Posterior cingulate gyrus (tissue), 11 donors: Measurements from ENCODE around the gene COPS4.
A peak's percentile ranks its signal among the peaks of the same experiment; 100 is the strongest.
"Not testable (repeated sequence)": the region's sequence is repeated elsewhere in the genome, so short reads cannot be mapped to it uniquely, and the experiment has no call there.

Experiments
- DNase-seq, 10 donors: peaks; one replicate each; pipeline versions ENCODE4 v3.0.0 to v3.0.0-alpha.2; 2020 to 2021; ENCODE audit warnings: mixed read lengths in 3 of 10
- intact Hi-C: fragments of 100-400 bp; cut with DNase I; formaldehyde crosslinking; loops from one replicate; pipeline ENCODE4 v1.15.1; 2023

The COPS4 gene

GRCh38 chr4:83019794-83020494, 15.0 kb upstream of the COPS4 start:
- intact Hi-C loops = loop anchor here (10.0 kb wide), 1 partner anchor 555 kb away; no protein-coding TSS in a partner anchor
- DNase-seq = no peak

- DNase-seq = no peak
- intact Hi-C loops = no loop called here
Measured at GRCh38 chr4:83022724-83023450, 12.1 kb upstream of the COPS4 start.

GRCh38 chr4:83023599-83023998, 11.4 kb upstream of the COPS4 start:
- DNase-seq, intact Hi-C loops: not testable (repeated sequence)

GRCh38 chr4:83024233-83024632, 10.8 kb upstream of the COPS4 start:
- no peak for DNase-seq
- intact Hi-C loops = no loop called here

GRCh38 chr4:83025563-83025962, 9.4 kb upstream of the COPS4 start:
- intact Hi-C loops = no loop called here

GRCh38 chr4:83028976-83029375, 6.0 kb upstream of the COPS4 start:
- intact Hi-C loops = no loop called here
- no peak for DNase-seq

More at GRCh38 chr4:83025563-83025962, 9.4 kb upstream of the COPS4 start:
- no peak for DNase-seq

GRCh38 chr4:83029688-83030087, 5.3 kb upstream of the COPS4 start:
- intact Hi-C loops = loop anchor here (10.0 kb wide), 2 partner anchors 455 to 595 kb away; partner anchors contain the start of genes ABRAXAS1, ENOPH1 and HNRNPDL
- DNase-seq = no peak

- intact Hi-C loops = loop anchor here (10.0 kb wide), 2 partner anchors 448 to 602 kb away; partner anchors contain the start of genes ABRAXAS1, ENOPH1 and HNRNPDL
- no peak for DNase-seq
Measured at GRCh38 chr4:83036991-83037665, 2.1 kb downstream of the COPS4 start.

GRCh38 chr4:83040269-83040668, 5.3 kb downstream of the COPS4 start:
- intact Hi-C loops = no loop called here
- no peak for DNase-seq

- DNase-seq, intact Hi-C loops: not testable (repeated sequence)
Measured at GRCh38 chr4:83043157-83043556, 8.2 kb downstream of the COPS4 start.

- DNase-seq = no peak
- intact Hi-C loops = no loop called here
Measured at GRCh38 chr4:83043801-83044407, 8.9 kb downstream of the COPS4 start.

GRCh38 chr4:83046693-83047473, 11.9 kb downstream of the COPS4 start:
- intact Hi-C loops = no loop called here

GRCh38 chr4:83048781-83049180, 13.8 kb downstream of the COPS4 start:
- intact Hi-C loops, DNase-seq: not testable (repeated sequence)

More at GRCh38 chr4:83046693-83047473, 11.9 kb downstream of the COPS4 start:
- DNase-seq = no peak

- no peak for DNase-seq
- intact Hi-C loops = no loop called here
Measured at GRCh38 chr4:83054928-83055327, 19.9 kb downstream of the COPS4 start.

GRCh38 chr4:83062739-83063138, 27.8 kb downstream of the COPS4 start:
- no peak for DNase-seq
- intact Hi-C loops = no loop called here

- no peak for DNase-seq
- intact Hi-C loops = no loop called here
Measured at GRCh38 chr4:83065266-83065665, 30.3 kb downstream of the COPS4 start.

GRCh38 chr4:83067058-83067639, 32.2 kb downstream of the COPS4 start:
- intact Hi-C loops = no loop called here
- DNase-seq = no peak

GRCh38 chr4:83071116-83071515, 36.1 kb downstream of the COPS4 start:
- no peak for DNase-seq
- intact Hi-C loops = loop anchor here (5.0 kb wide), 1 partner anchor 191 kb away; no protein-coding TSS in a partner anchor

- intact Hi-C loops = loop anchor here (5.0 kb wide), 1 partner anchor 188 kb away; no protein-coding TSS in a partner anchor
- peak in 2 of 10 donors; percentile 12 to 21 for DNase-seq
Measured at GRCh38 chr4:83074086-83074704, 39.2 kb downstream of the COPS4 start.
